Measurements from ENCODE around the gene PKIG. TPM values are rescaled to one million over a fixed set of nuclear protein-coding genes. Genes with fewer than 3 reads are reported as not detected.

The PKIG gene
- total and polyA plus RNA-seq, 9 of the 15 experiments (the other 6 are each of a cell fraction or from before 2014, with no cell fraction given), result 0.13 to 7.0 (median 4.7) TPM

- no peaks in the 10 kb centered on the region for H3K36me3 ChIP-seq (ENCODE audit: control insufficient read depth, insufficient read depth, low read length)
- H3K4me3 ChIP-seq, result no peak overlapping the region
- no peaks in the 10 kb centered on the region for H3K4me1 ChIP-seq (replicated peaks in 1 of 2; ENCODE audit: control insufficient read depth in 2 of 2, insufficient read depth in 2 of 2, low read length in 2 of 2)
- in situ Hi-C loops (cut with MboI), result no loop called here
- H3K4me2 ChIP-seq (ENCODE audit: insufficient read depth, low read length), result no peak overlapping the region
- H3K27ac ChIP-seq (ENCODE audit: extremely low read depth, low read depth, low read length), result no peak overlapping the region
- ChIA-PET POLR2A (interaction anchor here (0.6 to 0.8 kb wide), 4 partner anchors 19 to 451 kb away, joined by 3 to 4 read pairs (median 3); no protein-coding TSS in a partner anchor), CTCF (ENCODE audit: low intra/inter-chr PET ratio) (no interaction called here)
- H3K9me1 ChIP-seq (ENCODE audit: control insufficient read depth, insufficient read depth, low read length), result no peaks in the 10 kb centered on the region
- no peaks in the 10 kb centered on the region for H3K9me3 ChIP-seq (replicated peaks; ENCODE audit: control insufficient read depth, insufficient read depth, low read depth, low read length)
- H3K9ac ChIP-seq (ENCODE audit: insufficient read depth in 1 of 2, low read depth in 2 of 2, low read length in 2 of 2), result no peak overlapping the region
- H3K27me3 ChIP-seq (ENCODE audit: control insufficient read depth in 2 of 2, insufficient read depth in 2 of 2, low read length in 2 of 2), result peaks cover 6 to 18% of the 10 kb centered on the region in 2 experiments; a peak in 4 of 5 replicates
- DNase-seq (ENCODE audit: extremely low read depth in 1 of 4, low spot score in 3 of 4), result no peak
- no TSS peak for BruUV-seq (replicated peaks)
- no peak for FAIRE-seq
- ATAC-seq, result no peak
- 3% methylated on average over 3 of the region's 3 CpGs for WGBS (ENCODE audit: insufficient coverage, low coverage, missing lambda C conversion rate)
- no peaks in the 10 kb centered on the region for H3K79me2 ChIP-seq (ENCODE audit: control insufficient read depth, insufficient read depth, low read length)
- no peak overlapping the region for H2AFZ ChIP-seq (ENCODE audit: low read depth, low read length)
- no peaks in the 10 kb centered on the region for H4K20me1 ChIP-seq (replicated peaks; ENCODE audit: control insufficient read depth, insufficient read depth, low read length)
- intact Hi-C loops (cut with micrococcal nuclease), result no loop called here
- TF ChIP-seq KHSRP (IDR thresholded peaks at IDR 0.05) (no peak), NFIC (IDR thresholded peaks at IDR 0.05) (no peak), DPF2 (IDR thresholded peaks at IDR 0.05) (no peak), ZSCAN29 (IDR thresholded peaks at IDR 0.05) (no peak), ZNF280B (CRISPR knock-in tag; IDR thresholded peaks at IDR 0.05) (no peak), E2F1 (CRISPR knock-in tag; IDR thresholded peaks at IDR 0.05) (no peak), RBM17 (IDR thresholded peaks at IDR 0.05; ENCODE audit: borderline replicate concordance, low read depth, low read length) (no peak), PHF20 (IDR thresholded peaks at IDR 0.05; ENCODE audit: partially characterized antibody) (no peak), CREB3L1 (IDR thresholded peaks at IDR 0.05; ENCODE audit: borderline replicate concordance, low read depth) (no peak), CHD4 (IDR thresholded peaks at IDR 0.05; ENCODE audit: insufficient read depth, insufficient replicate concordance, low read depth, low read length, poor library complexity, severe bottlenecking) (no peak), POLR3G (IDR thresholded peaks at IDR 0.05; ENCODE audit: extremely low read depth, insufficient read length, insufficient replicate concordance) (no peak), ZNF551 (CRISPR knock-in tag; IDR thresholded peaks at IDR 0.05) (no peak), HNRNPL (IDR thresholded peaks at IDR 0.05; ENCODE audit: low read depth, low read length) (no peak), TOE1 (IDR thresholded peaks at IDR 0.05; ENCODE audit: borderline replicate concordance) (no peak), TOE1 (CRISPR knock-in tag; IDR thresholded peaks at IDR 0.05; ENCODE audit: borderline replicate concordance, low read depth) (no peak), KDM5B (IDR thresholded peaks at IDR 0.05; ENCODE audit: insufficient replicate concordance, low read depth, low read length) (no peak)
These were observed 81.8 kb downstream of the PKIG start for GRCh38 chr20:44664131-44664530.

Measured in K562 (cell line).